Body of pancreas (tissue), 4 donors: ENCODE measurements around the gene UBA52.

Source experiments
- CTCF ChIP-seq, 7 experiments: fragments of 450-650 bp in 4 of 7; fragments of 200-600 bp in 3 of 7; sonication (generic) in 3 of 7; IDR thresholded peaks; one replicate each; pipeline ENCODE4 v1.5.1; 2016 to 2019; ENCODE audit warnings: antibody characterized with exemption in 7 of 7
- POLR2A ChIP-seq, 3 donors: fragments of 450-650 bp; IDR thresholded peaks; one replicate each; pipeline ENCODE4 v1.6.1; 2016; ENCODE audit warnings: antibody characterized with exemption in 3 of 3, mild to moderate bottlenecking in 2 of 3

GRCh38 chr19:18594824-18595373 lies 23.2 kb downstream of the UBA52 start:
- no peak for TF ChIP-seq CTCF (IDR thresholded peaks at IDR 0.05)
- TF ChIP-seq POLR2A (IDR thresholded peaks at IDR 0.05) = no peak
